HepG2 (cell line): Measurements from ENCODE around the gene RFC1. TPM values are rescaled to one million over a fixed set of nuclear protein-coding genes. Genes with fewer than 3 reads are reported as not detected.
"Not testable (repeated sequence)": the region's sequence is repeated elsewhere in the genome, so short reads cannot be mapped to it uniquely, and the experiment has no call there.

Source experiments
- ATAC-seq: fragments of 200-7000 bp; cut with Tn5 transposase; 3 replicates; pipeline ENCODE4 v1.9.1; 2020; ENCODE audit warnings: mild to moderate bottlenecking, moderate library complexity
- BruUV-seq: library from RNA; stranded (reverse); fragments of 400-500 nt; replicated peaks from 2 replicates; lab custom pipeline; 2021; lab: Mats Ljungman, UMichigan
- CTCF ChIA-PET: fragments of 300-600 bp; formaldehyde crosslinking; extraction: SDS; loops from one replicate; lab custom pipeline; 2021; ENCODE audit warnings: low total read pairs, inconsistent platforms, low intra/inter-chr PET ratio; lab: Yijun Ruan, JAX
- POLR2A ChIA-PET: fragments of 350-600 bp; sonication (Branson Sonifier 250); formaldehyde crosslinking; loops from one replicate; lab custom pipeline; 2020; ENCODE audit warnings: antibody characterized with exemption, inconsistent platforms; lab: Yijun Ruan, JAX
- DNase-seq: peaks from one replicate; pipeline ENCODE4 v3.0.0-alpha.2; 2015; ENCODE audit warnings: low spot score
- FAIRE-seq: peaks from 3 replicates; lab custom pipeline; 2011; peaks lifted over from hg19 to GRCh38; lab: Jason Lieb, UNC
- H2AFZ ChIP-seq: one replicate; pipeline ENCODE4 v1.6.1; 2011; ENCODE audit warnings: low read length, inconsistent platforms
- H3K27ac ChIP-seq: fragments of 300-600 bp; 3 replicates; pipeline ENCODE4 v1.8.0; 2011; ENCODE audit warnings: mixed run types, mild to moderate bottlenecking, mixed read lengths, low read length, inconsistent platforms; ENCODE audit not compliant: insufficient read depth; ENCODE audit errors: extremely low read length
- H3K27me3 ChIP-seq, 2 experiments: fragments of 200-600 bp in 1 of 2; 2 replicates in 1 of 2; 3 replicates in 1 of 2; pipeline versions ENCODE4 v1.6.0 to v1.8.0; 2011; ENCODE audit warnings: low read length in 2 of 2, mild to moderate bottlenecking in 2 of 2, moderate library complexity in 2 of 2, inconsistent platforms in 1 of 2; ENCODE audit not compliant: insufficient read depth in 2 of 2, control insufficient read depth in 1 of 2
- H3K36me3 ChIP-seq, 2 experiments: fragments of 200-600 bp in 1 of 2; replicated peaks in 1 of 2; 2 replicates in 1 of 2; 3 replicates in 1 of 2; pipeline versions ENCODE4 v1.5.1 to v1.8.0; 2011; ENCODE audit warnings: low read length in 2 of 2, inconsistent platforms in 1 of 2; ENCODE audit not compliant: insufficient read depth in 2 of 2, control insufficient read depth in 1 of 2
- H3K4me1 ChIP-seq: 2 replicates; pipeline ENCODE4 v1.5.1; 2012; ENCODE audit warnings: low read length, inconsistent platforms; ENCODE audit not compliant: insufficient read depth
- H3K4me2 ChIP-seq: 2 replicates; pipeline ENCODE4 v1.6.0; 2011; ENCODE audit warnings: low read depth, low read length, inconsistent platforms
- H3K4me3 ChIP-seq, 3 experiments: fragments of 200-600 bp in 1 of 3; sonication (generic), shearing (Covaris generic) in 1 of 3; replicated peaks in 1 of 3; 2 replicates each; pipeline ENCODE4 v1.5.1; 2011 to 2016; ENCODE audit warnings: low read length in 3 of 3, inconsistent platforms in 2 of 3, low read depth in 2 of 3, mild to moderate bottlenecking in 2 of 3, control low read depth in 1 of 3, mixed read lengths in 1 of 3; ENCODE audit not compliant: insufficient read depth in 1 of 3
- H3K79me2 ChIP-seq: one replicate; pipeline ENCODE4 v1.6.1; 2011; ENCODE audit warnings: low read length, inconsistent platforms; ENCODE audit not compliant: insufficient read depth
- H3K9ac ChIP-seq: 2 replicates; pipeline ENCODE4 v1.6.0; 2011; ENCODE audit warnings: mild to moderate bottlenecking, low read depth, low read length, inconsistent platforms; ENCODE audit not compliant: insufficient read depth
- H3K9me3 ChIP-seq: 2 replicates; pipeline ENCODE4 v1.5.1; 2012; ENCODE audit warnings: mild to moderate bottlenecking, low read length
- H4K20me1 ChIP-seq: 2 replicates; pipeline ENCODE4 v1.6.0; 2011; ENCODE audit warnings: inconsistent platforms, mild to moderate bottlenecking, low read length, moderate library complexity; ENCODE audit not compliant: insufficient read depth
- ATM ChIP-seq: fragments of 450-650 bp; IDR thresholded peaks from 2 replicates; pipeline ENCODE4 v1.7.1; 2017; ENCODE audit warnings: mild to moderate bottlenecking, borderline replicate concordance
- HHEX ChIP-seq: IDR thresholded peaks from 2 replicates; pipeline ENCODE4 v1.6.1; 2016; ENCODE audit warnings: control low read depth
- JUND ChIP-seq: sonication (generic); formaldehyde crosslinking; IDR thresholded peaks from 2 replicates; pipeline ENCODE4 v1.8.0; 2022; ENCODE audit warnings: mild to moderate bottlenecking, missing genetic modification reagents
- KLF11 ChIP-seq: IDR thresholded peaks from 2 replicates; pipeline ENCODE4 v1.6.1; 2016; ENCODE audit warnings: missing compliant biosample characterization
- KLF13 ChIP-seq: sonication (generic); formaldehyde crosslinking; IDR thresholded peaks from 2 replicates; pipeline ENCODE4 v1.4.0; 2020; ENCODE audit warnings: mild to moderate bottlenecking, missing genetic modification reagents
- SIX4 ChIP-seq: sonication (generic); formaldehyde crosslinking; IDR thresholded peaks from 2 replicates; pipeline ENCODE4 v1.4.0; 2020; ENCODE audit warnings: missing genetic modification reagents
- TOPORS ChIP-seq: sonication (generic); formaldehyde crosslinking; IDR thresholded peaks from 2 replicates; pipeline ENCODE4 v1.8.0; 2023; ENCODE audit warnings: mild to moderate bottlenecking, missing genetic modification reagents
- ZFP82 ChIP-seq: sonication (generic); formaldehyde crosslinking; IDR thresholded peaks from 2 replicates; pipeline ENCODE4 v1.5.1; 2020; ENCODE audit warnings: mild to moderate bottlenecking, missing genetic modification reagents, borderline replicate concordance
- ZMAT3 ChIP-seq: sonication (generic); formaldehyde crosslinking; conservative IDR thresholded peaks from 2 replicates; pipeline ENCODE4 v1.7.0; 2021; ENCODE audit warnings: missing genetic modification reagents
- ZNF510 ChIP-seq: sonication (generic); formaldehyde crosslinking; IDR thresholded peaks from 2 replicates; pipeline ENCODE4 v1.4.0; 2020; ENCODE audit warnings: low read depth, mild to moderate bottlenecking, missing genetic modification reagents
- ZNF710 ChIP-seq: sonication (generic); formaldehyde crosslinking; IDR thresholded peaks from 2 replicates; pipeline ENCODE4 v1.5.0; 2020; ENCODE audit warnings: mild to moderate bottlenecking, missing genetic modification reagents, borderline replicate concordance
- WGBS: methylation state at CpG from one replicate; pipeline ENCODE4 v1.1.6; 2017; ENCODE audit warnings: low lambda C conversion rate; 5-methylcytosine and 5-hydroxymethylcytosine counted together
- in situ Hi-C: cut with HindIII; loops from 2 replicates; pipeline ENCODE4 v1.10.0; 2017; ENCODE audit warnings: low pct_unique_long_range_greater_than_20kb; ENCODE audit not compliant: extremely low pct_ligation_motif_present
- intact Hi-C: fragments of 100-400 bp; cut with micrococcal nuclease; formaldehyde crosslinking; loops from one replicate; pipeline ENCODE4 v1.10.0; 2022; ENCODE audit not compliant: unreplicated experiment
- polyA plus RNA-seq, 8 experiments: library from polyadenylated mRNA; depleted of rRNA in 3 of 8; stranded (reverse) in 7 of 8; unstranded in 1 of 8; fragments of >200 nt; fragmentation: Illumina TruSeq in 4 of 8; extraction: Trizol in 4 of 8; gene quantifications; 2 replicates each; pipeline versions ENCODE4 v1.2.1 to v1.2.3, GENCODE V29; 2011 to 2016; ENCODE audit warnings: low read depth in 4 of 8, missing spikeins in 1 of 8, mixed read lengths in 1 of 8; ENCODE audit not compliant: insufficient read depth in 1 of 8
- total RNA-seq, 5 experiments: library from RNA; depleted of rRNA; stranded (reverse); fragments of >200 nt; fragmentation: Illumina TruSeq; extraction: Trizol; gene quantifications; 2 replicates each; pipeline ENCODE4 v1.2.3, GENCODE V29; 2016; ENCODE audit warnings: low read depth in 1 of 5
- TF ChIP-seq, protein P1 (sequence below): sonication (generic); formaldehyde crosslinking; IDR thresholded peaks from 2 replicates; pipeline ENCODE4 v1.5.1; 2020; ENCODE audit warnings: mild to moderate bottlenecking, missing genetic modification reagents

RFC1 gene
- total and polyA plus RNA-seq, 2 of the 13 experiments (the other 11 are each of a cell fraction or from before 2014, with no cell fraction given) = 15.9 to 78.8 TPM

DNA sequence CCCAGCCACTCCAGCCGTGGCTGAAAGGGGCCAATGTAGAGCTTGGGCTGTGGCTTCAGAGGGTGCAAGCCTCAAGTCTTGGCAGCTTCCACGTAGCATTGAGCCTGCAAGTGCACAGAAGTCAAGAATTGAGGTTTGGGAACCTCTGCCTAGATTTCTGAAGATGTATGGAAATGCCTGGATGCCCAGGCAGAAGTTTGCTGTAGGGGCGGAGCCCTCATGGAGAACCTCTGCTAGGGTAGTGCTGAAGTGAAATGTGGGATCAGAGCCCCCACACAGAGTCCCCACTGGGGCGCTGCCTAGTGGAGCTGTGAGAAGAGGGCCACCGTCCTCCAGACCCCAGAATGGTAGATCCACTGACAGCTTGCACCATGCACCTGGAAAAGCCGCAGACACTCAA, 5.0 kb upstream of the RFC1 start:
- 100% methylated on average over 2 of the region's 6 CpGs for WGBS
- ATAC-seq, in situ Hi-C loops, H3K4me3 ChIP-seq, H3K79me2 ChIP-seq, intact Hi-C loops, H4K20me1 ChIP-seq, H3K4me2 ChIP-seq, POLR2A ChIA-PET, CTCF ChIA-PET: not testable (repeated sequence)
- H3K9me3 ChIP-seq = peaks cover 14% of the 10 kb centered on the region
- H3K4me1 ChIP-seq = peaks cover 39% of the 10 kb centered on the region
- TF ChIP-seq, protein P1, sequence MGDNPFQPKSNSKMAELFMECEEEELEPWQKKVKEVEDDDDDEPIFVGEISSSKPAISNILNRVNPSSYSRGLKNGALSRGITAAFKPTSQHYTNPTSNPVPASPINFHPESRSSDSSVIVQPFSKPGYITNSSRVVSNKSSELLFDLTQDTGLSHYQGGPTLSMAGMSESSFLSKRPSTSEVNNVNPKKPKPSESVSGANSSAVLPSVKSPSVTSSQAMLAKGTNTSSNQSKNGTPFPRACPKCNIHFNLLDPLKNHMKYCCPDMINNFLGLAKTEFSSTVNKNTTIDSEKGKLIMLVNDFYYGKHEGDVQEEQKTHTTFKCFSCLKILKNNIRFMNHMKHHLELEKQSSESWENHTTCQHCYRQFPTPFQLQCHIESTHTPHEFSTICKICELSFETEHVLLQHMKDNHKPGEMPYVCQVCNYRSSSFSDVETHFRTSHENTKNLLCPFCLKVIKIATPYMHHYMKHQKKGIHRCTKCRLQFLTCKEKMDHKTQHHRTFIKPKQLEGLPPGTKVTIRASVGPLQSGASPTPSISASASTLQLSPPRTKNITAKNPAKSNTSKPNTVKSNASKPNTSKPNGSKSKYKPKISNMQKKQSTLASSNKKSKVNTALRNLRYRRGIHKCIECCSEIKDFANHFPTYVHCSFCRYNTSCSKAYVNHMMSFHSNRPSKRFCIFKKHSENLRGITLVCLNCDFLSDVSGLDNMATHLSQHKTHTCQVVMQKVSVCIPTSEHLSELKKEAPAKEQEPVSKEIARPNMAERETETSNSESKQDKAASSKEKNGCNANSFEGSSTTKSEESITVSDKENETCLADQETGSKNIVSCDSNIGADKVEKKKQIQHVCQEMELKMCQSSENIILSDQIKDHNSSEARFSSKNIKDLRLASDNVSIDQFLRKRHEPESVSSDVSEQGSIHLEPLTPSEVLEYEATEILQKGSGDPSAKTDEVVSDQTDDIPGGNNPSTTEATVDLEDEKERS (CRISPR knock-in tag) = 0 out of 2 replicates have a peak, but pooled peaks have one; percentile 61
- TF ChIP-seq TOPORS (CRISPR knock-in tag) = 0 out of 2 replicates have a peak, but pooled peaks have one; percentile 40
- TF ChIP-seq, all 625 proteins: peak for 2; not testable (repeated sequence) for 623
- not testable (repeated sequence) for H3K27ac ChIP-seq, H3K9ac ChIP-seq, DNase-seq, FAIRE-seq, H3K27me3 ChIP-seq, H2AFZ ChIP-seq, BruUV-seq, H3K36me3 ChIP-seq

GRCh38 chr4:39369301-39369700, 3.1 kb upstream of the RFC1 start:
- BruUV-seq = no TSS peak
- POLR2A ChIA-PET = no interaction called here
- TF ChIP-seq JUND (CRISPR knock-in tag) (no peak), ZNF510 (CRISPR knock-in tag) (no peak), KLF11 (CRISPR knock-in tag) (no peak), HHEX (CRISPR knock-in tag) (no peak), KLF13 (CRISPR knock-in tag) (no peak), ZNF710 (CRISPR knock-in tag) (no peak), ZMAT3 (CRISPR knock-in tag) (no peak), ATM (no peak), ZFP82 (no peak), SIX4 (no peak)

More at GRCh38 chr4:39369301-39369700, 3.1 kb upstream of the RFC1 start:
- Histone ChIP-seq H3K36me3 (no peaks in the 10 kb centered on the region), H4K20me1 (no peaks in the 10 kb centered on the region; the same call in 1 of the 2 replicates), H3K4me1 (peaks cover 28% of the 10 kb centered on the region), H3K4me2 (no peak overlapping the region), H3K9ac (no peak overlapping the region), H3K27me3 (no peaks in the 10 kb centered on the region; a peak in 1 of 5 replicates), H2AFZ (no peak overlapping the region), H3K27ac (no peak overlapping the region), H3K4me3 (no peak overlapping the region), H3K79me2 (peaks cover 18% of the 10 kb centered on the region), H3K9me3 (peaks cover 14% of the 10 kb centered on the region)
- in situ Hi-C loops (loop anchor here (10.0 kb wide), 1 partner anchor 46 kb away; no protein-coding TSS in a partner anchor), intact Hi-C loops (loop anchor here (10.0 kb wide), 1 partner anchor 184 kb away; the partner anchor contains the start of gene WDR19)
- FAIRE-seq (no peak), DNase-seq (no peak), ATAC-seq (no peak)
- CTCF ChIA-PET = no interaction called here
- WGBS = 84% methylated on average over 4 of the region's 4 CpGs
